AG08396 (cell line): Measurements from ENCODE around the gene PRR12.
A peak's percentile ranks its signal among the peaks of the same experiment; 100 is the strongest.

Experiments used
- DNase-seq: peaks from one replicate; pipeline ENCODE4 v3.0.0; 2012; ENCODE audit warnings: low spot score, mixed read lengths

PRR12 gene

GRCh38 chr19:49590971-49591730, at the start of gene PRR12:
TSS of gene PRR12 (plus strand) at chr19:49591182. CDS start at chr19:49591655, 473 bp downstream.
- peak; percentile 92 for DNase-seq

- no peak for DNase-seq
These were observed 49.1 kb upstream of the PRR12 start for GRCh38 chr19:49541914-49542313.

- DNase-seq = no peak
These were observed 48.5 kb upstream of the PRR12 start for GRCh38 chr19:49542446-49542845.

- DNase-seq = no peak
These were observed 48.0 kb upstream of the PRR12 start for GRCh38 chr19:49543032-49543431.

GRCh38 chr19:49544154-49544553, 46.8 kb upstream of the PRR12 start:
- no peak for DNase-seq

- peak; percentile 88 for DNase-seq
These were observed 44.0 kb upstream of the PRR12 start for GRCh38 chr19:49546825-49547565.

GRCh38 chr19:49549045-49549444, 41.9 kb upstream of the PRR12 start:
- no peak for DNase-seq

- DNase-seq = no peak
These were observed 39.5 kb upstream of the PRR12 start for GRCh38 chr19:49551531-49551930.

- no peak for DNase-seq
These were observed 38.2 kb upstream of the PRR12 start for GRCh38 chr19:49552749-49553148.

- peak; percentile 62 for DNase-seq
These were observed 37.3 kb upstream of the PRR12 start for GRCh38 chr19:49553451-49554271.

- no peak for DNase-seq
These were observed 36.2 kb upstream of the PRR12 start for GRCh38 chr19:49554701-49555181.

- DNase-seq = peak; percentile 75
These were observed 35.2 kb upstream of the PRR12 start for GRCh38 chr19:49555600-49556411.

- DNase-seq = no peak
These were observed 34.3 kb upstream of the PRR12 start for GRCh38 chr19:49556412-49557398.

- no peak for DNase-seq
These were observed 33.2 kb upstream of the PRR12 start for GRCh38 chr19:49557641-49558325.

- DNase-seq = no peak
These were observed 32.4 kb upstream of the PRR12 start for GRCh38 chr19:49558591-49558990.

GRCh38 chr19:49559443-49559842, 31.5 kb upstream of the PRR12 start:
- DNase-seq = no peak

- DNase-seq = no peak
These were observed 31.1 kb upstream of the PRR12 start for GRCh38 chr19:49559928-49560327.

- no peak for DNase-seq
These were observed 30.6 kb upstream of the PRR12 start for GRCh38 chr19:49560358-49560900.

- DNase-seq = no peak
These were observed 26.4 kb upstream of the PRR12 start for GRCh38 chr19:49564616-49565045.
